GM21367 (cell line): ENCODE measurements around the gene CAST.
"Not testable (repeated sequence)": the region's sequence is repeated elsewhere in the genome, so short reads cannot be mapped to it uniquely, and the experiment has no call there.

Source experiments
- ATAC-seq: cut with Tn5 transposase; IDR thresholded peaks from one replicate; pipeline ENCODE4 v1.9.1; 2021; ENCODE audit not compliant: unreplicated experiment

CAST gene

DNA sequence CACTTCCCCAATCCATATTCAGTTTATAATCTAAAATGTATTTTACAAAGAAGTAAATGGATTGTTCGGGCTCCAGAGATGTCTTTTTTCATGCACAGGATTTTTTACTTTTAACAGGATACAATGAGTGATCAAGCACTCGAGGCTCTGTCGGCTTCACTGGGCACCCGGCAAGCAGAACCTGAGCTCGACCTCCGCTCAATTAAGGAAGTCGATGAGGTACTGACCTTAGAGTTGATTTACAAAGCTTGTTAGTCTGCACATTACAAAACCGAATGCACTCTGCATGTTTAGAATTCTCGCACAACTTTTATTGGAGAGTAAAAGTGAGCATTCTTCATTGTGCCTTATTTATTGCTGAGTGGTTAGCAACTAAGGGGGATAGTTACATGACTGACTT is 80.4 kb downstream of the CAST start:
- ATAC-seq, result no peak

GRCh38 chr5:96743065-96743768 is 81.0 kb downstream of the CAST start:
- ATAC-seq, result no peak

DNA sequence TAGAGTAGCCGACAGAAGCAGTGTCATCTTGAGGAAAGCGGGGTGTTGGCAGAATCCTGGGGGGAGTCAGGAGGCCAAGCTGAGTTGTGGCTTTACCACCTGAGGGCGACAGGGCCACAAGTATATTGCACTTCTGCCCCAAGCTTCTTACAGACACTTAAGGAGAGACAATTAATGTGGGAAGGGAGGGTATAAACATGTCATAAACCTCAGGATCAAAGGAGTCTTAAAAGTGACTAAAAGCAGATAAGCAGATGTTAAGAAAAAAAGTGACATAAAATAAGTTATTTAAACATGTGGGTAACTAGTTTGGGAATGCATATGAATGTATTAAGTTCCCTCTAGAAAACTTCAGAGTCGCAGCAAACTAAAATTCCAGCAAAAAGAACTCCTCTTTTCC is 81.6 kb downstream of the CAST start:
- no peak for ATAC-seq

GRCh38 chr5:96744218-96744617 is 82.0 kb downstream of the CAST start:
- ATAC-seq, result not testable (repeated sequence)

DNA sequence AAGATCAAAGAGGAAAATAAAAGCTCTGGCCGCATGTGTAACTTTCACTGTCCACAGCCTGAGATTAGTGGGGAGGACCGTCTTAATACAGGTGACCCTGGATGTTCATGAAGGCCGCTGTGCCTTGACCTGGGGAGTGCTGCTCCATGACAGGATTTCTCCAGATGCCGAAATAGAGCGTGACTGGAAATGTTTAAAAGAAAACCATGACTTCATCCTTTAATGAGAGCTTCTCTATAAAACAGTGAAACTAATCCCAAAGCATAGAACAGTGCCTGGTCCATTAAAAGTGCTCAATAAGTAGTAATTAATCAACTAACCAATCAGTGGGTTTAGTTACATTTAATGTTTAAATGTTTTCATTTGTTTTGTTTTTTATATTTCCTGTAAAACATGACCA is 82.8 kb downstream of the CAST start:
- no peak for ATAC-seq

DNA sequence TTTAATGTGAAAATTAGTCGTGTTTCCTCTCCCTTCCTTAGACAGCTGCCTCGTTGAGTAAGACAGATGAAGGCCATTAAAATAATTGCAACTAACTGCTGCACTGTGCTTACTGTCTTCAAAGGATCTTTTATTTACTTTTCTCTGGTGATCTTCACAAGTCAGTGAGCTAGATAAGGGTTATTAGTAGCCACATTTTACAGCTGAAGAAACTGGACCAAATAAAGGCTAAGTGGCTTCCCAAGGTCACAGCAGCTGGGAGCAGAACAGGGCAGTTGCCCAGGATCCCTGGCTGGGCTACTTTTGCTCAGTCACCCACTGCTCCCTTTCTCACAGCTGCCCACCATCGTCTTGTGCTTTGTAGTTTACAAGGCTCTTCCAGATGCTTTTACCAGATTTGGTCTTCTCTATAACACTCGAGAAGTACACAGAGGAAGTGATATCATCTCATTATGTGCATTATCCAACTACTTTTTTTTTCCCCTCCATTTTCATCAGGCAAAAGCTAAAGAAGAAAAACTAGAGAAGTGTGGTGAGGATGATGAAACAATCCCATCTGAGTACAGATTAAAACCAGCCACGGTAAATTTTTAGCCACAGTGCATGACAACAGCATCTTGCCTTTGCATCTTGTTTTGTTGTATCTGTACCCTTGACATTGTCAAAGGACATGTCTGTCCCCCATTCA is 83.8 kb downstream of the CAST start:
- ATAC-seq, result no peak

DNA sequence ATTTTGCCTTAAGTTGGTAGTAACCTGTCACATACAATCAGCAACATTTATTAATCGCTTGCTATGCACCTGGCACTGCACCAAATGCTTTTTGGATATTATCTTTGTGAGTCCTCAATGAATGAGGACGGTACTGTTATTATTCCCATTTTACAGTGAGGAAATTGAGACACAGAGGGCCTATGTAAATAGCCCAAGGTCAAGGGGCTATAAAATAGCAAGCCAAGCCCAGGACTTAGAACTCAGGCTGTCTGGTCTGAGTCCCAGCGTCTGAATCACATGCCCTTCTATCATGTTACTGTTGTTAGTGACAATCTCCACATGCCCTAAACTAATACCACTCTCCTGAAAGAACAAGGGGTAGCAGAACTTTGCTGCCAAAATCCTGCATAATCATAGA is 85.5 kb downstream of the CAST start:
- ATAC-seq, result no peak

GRCh38 chr5:96750110-96750822 is 88.1 kb downstream of the CAST start:
- ATAC-seq, result no peak

- no peak for ATAC-seq
Measured at GRCh38 chr5:96751203-96752169, 89.3 kb downstream of the CAST start.

GRCh38 chr5:96752341-96753016 is 90.3 kb downstream of the CAST start:
- ATAC-seq, result no peak

DNA sequence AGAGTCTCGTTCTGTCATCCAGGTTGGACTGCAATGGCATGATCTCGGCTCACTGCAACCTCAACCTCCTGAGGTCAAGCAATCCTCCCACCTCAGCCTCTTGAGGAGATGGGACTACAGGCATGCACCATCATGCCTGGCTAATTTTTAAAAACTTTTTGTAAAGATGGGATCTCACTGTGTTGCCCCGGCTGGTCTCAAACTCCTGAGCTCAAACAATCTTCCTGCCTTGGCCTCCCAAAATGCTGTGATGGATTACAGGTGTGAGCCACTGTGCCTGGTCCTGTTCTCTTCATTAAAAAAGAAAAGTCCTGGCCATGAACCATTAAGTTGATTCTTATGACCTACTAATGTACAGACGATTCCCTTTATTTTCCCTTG is 90.8 kb downstream of the CAST start:
- ATAC-seq, result no peak

GRCh38 chr5:96753848-96754247 is 91.7 kb downstream of the CAST start:
- ATAC-seq, result no peak

- no peak for ATAC-seq
Measured at GRCh38 chr5:96755851-96756250, 93.7 kb downstream of the CAST start.

DNA sequence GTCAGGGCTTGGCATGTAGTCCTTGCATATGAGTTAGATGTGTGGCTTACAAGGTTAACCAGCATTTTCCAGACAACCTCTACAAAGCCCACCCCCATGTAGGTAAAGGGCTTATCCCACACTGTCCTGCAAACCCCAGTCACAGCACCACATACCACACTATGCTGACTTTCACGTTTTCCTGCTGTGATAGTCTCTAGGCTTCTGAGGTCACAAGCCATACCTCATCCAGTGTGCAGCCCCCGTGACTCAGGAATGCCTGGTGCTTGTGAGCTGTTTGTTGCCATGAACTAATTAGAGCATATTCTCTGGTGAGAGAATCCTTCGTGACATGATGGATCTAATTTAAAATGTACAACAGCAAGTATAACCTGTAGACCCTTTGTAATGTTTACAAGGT is 94.8 kb downstream of the CAST start:
- ATAC-seq, result no peak

DNA sequence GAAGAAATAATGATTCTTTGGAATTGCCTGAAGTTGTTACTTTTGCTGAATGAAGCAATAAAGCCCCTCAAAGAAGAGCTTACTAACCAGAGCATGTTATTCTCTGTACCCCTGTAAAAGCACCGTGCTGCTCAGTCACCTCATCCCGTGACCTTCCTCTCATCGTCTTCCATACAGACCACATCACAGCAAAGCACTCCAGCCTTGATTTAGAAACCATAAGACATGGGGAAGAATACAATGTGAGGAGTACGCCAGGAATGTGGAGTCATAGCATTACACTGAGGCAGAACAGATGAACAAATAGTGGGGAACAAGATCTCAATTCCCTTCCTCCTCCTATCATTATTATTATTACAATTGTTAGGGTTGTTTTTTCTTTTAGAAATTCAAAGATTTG is 96.4 kb downstream of the CAST start:
- no peak for ATAC-seq

- ATAC-seq, result no peak
Measured at GRCh38 chr5:96761618-96762017, 99.4 kb downstream of the CAST start.

GRCh38 chr5:96763026-96763425 is 100.8 kb downstream of the CAST start:
- ATAC-seq, result no peak

- no peak for ATAC-seq
Measured at GRCh38 chr5:96765043-96765442, 102.9 kb downstream of the CAST start.

GRCh38 chr5:96768708-96769251 is 106.6 kb downstream of the CAST start:
- ATAC-seq, result no peak

DNA sequence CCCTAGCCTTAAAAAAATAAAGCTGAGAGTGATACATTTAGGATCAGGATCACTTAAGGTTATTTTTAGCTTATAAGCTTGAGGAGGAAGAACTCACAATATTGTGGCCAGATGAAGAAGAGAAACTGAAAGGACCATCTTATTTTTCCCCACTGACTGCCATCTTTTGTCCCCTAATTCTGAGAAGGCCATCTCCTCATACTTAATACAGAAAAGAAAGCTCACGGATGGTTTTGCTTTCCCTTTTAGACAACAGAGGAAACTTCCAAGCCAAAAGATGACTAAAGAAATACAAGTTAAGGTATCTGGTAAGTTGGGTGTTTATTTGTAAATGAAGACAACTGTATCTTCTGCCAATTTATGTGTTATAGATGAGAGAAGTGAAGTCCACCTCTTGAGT is 109.2 kb downstream of the CAST start:
- no peak for ATAC-seq
